Stimulated activated memory B cell treated with anti-CD40 and anti-IgM and Interleukin-4, amounts not matched to agents 10 μg/mL and 1 μg/mL and 100 μg/mL, for 72 hours (primary cell): Measurements from ENCODE around the gene HCRTR1.

ENCODE experiments used
- ATAC-seq: fragments of 150-1000 bp; cut with Tn5 transposase; 2 replicates; pipeline ENCODE4 v1.10.0; 2021
- H3K27ac Mint-ChIP-seq: one replicate; pipeline ENCODE4 v1.8.0; 2022; ENCODE audit warnings: mild to moderate bottlenecking, mixed read lengths
- H3K27me3 Mint-ChIP-seq: one replicate; pipeline ENCODE4 v1.8.0; 2022; ENCODE audit warnings: mixed read lengths
- H3K36me3 Mint-ChIP-seq: one replicate; pipeline ENCODE4 v1.8.0; 2022; ENCODE audit warnings: mixed read lengths
- H3K4me1 Mint-ChIP-seq: one replicate; pipeline ENCODE4 v1.8.0; 2022; ENCODE audit warnings: mixed read lengths
- H3K4me3 Mint-ChIP-seq: one replicate; pipeline ENCODE4 v1.8.0; 2022; ENCODE audit warnings: mild to moderate bottlenecking, moderate library complexity, mixed read lengths
- H3K9me3 Mint-ChIP-seq: one replicate; pipeline ENCODE4 v1.8.0; 2022; ENCODE audit warnings: mixed read lengths

The HCRTR1 gene

DNA sequence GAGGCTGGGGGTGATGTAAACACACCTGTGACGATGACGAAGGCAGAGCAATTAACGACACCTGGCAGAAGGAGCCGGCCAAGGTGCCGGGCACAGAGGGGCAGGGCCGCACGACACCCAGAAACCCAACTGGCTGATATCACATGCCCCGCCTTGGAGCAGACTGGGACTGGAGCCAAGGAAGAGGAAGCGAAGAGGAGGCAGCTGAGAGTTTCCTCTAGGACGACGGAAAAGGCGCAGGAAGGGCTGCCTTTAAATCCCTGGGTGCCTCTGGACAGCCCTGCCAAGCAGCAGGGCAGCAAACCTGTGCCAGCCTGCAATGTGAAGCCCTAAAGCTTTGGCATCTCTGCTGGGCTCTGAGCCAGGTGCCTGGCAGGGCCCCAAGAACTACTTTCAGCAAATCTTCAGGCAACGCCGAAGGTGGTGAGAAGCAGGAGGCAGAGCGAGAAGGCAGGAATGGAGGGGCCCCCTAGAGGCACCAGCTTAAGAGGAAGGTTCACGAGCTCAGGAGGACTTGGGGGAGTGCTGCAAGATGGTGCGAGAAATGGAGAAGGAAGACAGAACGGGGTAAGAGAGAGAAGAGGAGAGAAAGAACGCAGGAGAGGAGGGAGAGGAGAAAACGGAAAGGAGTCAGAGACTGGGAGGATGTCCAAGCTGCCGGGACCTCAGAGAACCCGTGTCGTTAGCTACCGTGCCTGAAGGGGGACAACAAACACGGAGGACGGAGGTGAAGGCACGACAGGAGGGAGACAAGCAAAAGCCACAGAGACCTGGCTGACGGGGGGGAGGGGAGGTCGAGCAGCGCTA, 52.5 kb downstream of the HCRTR1 start:
- Mint-ChIP-seq H3K4me1 (peaks cover 12% of the 10 kb centered on the region), H3K9me3 (no peaks in the 10 kb centered on the region), H3K27ac (peak overlapping the region; percentile 40), H3K4me3 (peak overlapping the region; percentile 60), H3K36me3 (no peaks in the 10 kb centered on the region), H3K27me3 (peaks cover 42% of the 10 kb centered on the region)
- ATAC-seq, result no peak

DNA sequence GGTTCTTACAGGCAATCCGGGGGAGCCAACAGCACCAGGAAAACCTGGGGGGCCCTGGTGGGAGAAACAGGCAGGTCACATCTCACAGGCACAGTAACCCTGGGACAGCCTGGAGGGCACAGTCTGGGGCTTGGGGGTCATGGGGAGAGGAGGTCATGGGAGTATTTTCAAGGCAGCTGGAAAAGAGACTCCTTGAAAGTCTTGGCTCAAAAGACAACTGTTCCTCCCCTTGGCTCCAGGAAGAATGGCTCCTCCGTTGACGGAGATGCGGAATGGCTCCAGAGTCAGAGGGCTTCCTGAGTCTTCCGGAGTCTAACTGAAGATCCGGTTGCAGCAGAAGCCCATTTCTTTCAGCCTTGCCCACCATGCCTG, 53.1 kb downstream of the HCRTR1 start:
- no peak overlapping the region for H3K4me3 Mint-ChIP-seq
- no peak for ATAC-seq
- peaks cover 12% of the 10 kb centered on the region for H3K4me1 Mint-ChIP-seq
- H3K27ac Mint-ChIP-seq, result peak overlapping the region; percentile 40
- no peaks in the 10 kb centered on the region for H3K9me3 Mint-ChIP-seq
- peaks cover 47% of the 10 kb centered on the region for H3K27me3 Mint-ChIP-seq
- no peaks in the 10 kb centered on the region for H3K36me3 Mint-ChIP-seq

DNA sequence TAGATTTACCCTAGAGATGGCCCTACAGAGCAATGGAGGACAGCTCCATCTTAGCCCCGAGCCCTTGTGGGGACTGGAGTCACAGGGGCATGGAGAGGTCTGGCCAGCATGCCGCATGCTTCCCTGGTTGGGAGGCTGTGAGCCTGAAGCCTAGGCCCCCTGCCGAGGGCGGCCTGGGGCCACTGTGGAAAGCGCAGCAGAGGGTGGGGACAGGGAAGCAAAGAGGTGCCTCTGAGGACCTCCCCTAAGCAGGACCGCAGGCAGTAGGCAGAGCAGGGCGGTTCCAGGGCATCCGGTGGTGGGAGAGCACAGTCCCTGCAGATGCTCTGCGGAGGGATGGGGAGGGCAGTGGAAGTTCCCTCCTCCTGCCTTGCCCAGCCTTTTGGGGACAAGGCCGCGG, 53.7 kb downstream of the HCRTR1 start:
- no peak overlapping the region for H3K4me3 Mint-ChIP-seq
- H3K9me3 Mint-ChIP-seq, result no peaks in the 10 kb centered on the region
- no peaks in the 10 kb centered on the region for H3K36me3 Mint-ChIP-seq
- H3K4me1 Mint-ChIP-seq, result peaks cover 12% of the 10 kb centered on the region
- no peak overlapping the region for H3K27ac Mint-ChIP-seq
- peaks cover 51% of the 10 kb centered on the region for H3K27me3 Mint-ChIP-seq
- no peak for ATAC-seq

DNA sequence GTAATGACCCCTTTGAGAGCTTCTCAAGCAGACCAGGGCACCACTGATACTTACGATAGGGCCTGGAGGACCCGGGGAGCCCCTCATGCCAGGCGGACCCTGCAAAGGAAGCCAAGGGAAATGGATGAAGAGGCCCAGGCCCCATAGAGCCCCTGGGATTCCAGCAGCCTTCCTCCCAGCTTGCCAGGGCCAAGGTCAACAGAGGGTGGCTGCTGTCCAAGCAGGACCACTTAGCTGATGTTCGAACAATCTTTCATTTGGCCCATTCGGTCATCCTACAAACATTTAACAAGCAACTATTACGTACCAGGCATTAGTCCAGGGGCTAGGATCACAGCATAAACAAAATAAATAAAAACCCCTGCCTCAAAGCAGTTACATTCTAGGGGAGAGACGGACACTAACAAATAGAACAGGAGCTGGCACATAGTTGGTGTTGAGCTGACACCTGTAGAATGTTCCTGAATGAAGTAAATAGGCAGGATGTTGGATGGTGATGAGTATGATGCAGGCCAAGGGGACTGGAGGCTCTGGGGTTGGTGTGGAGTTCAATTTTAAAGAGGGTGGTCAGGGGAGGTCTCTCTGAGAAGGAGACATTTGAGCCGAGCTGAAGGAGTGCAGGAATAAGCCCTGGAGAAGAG, 54.2 kb downstream of the HCRTR1 start:
- ATAC-seq, result no peak
- Mint-ChIP-seq H3K27me3 (peaks cover 51% of the 10 kb centered on the region), H3K4me3 (no peak overlapping the region), H3K27ac (no peak overlapping the region), H3K4me1 (peaks cover 12% of the 10 kb centered on the region), H3K36me3 (no peaks in the 10 kb centered on the region), H3K9me3 (no peaks in the 10 kb centered on the region)

DNA sequence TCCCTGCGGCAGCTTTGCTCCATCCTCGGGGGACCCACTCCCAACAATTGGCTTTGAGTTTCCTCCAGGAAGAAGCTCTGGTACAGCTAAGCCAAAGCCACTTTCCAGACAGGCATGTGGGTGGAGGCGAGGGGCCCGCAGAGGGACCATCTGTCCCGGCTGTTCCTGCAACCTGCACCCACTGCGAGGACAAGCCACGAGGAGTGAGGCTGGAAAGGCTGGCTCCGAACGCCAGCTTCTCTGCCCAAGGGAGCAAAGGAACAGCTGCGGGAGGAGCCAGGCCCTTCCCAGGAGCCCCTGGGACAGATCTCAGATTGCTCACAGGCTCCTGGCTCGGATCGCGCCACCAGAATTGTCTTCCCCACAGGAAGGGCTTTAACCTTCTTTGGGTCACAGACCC, 55.5 kb downstream of the HCRTR1 start:
- Mint-ChIP-seq H3K27ac (no peak overlapping the region), H3K4me1 (peaks cover 12% of the 10 kb centered on the region), H3K27me3 (peaks cover 51% of the 10 kb centered on the region), H3K4me3 (no peak overlapping the region), H3K36me3 (no peaks in the 10 kb centered on the region), H3K9me3 (no peaks in the 10 kb centered on the region)
- no peak for ATAC-seq

DNA sequence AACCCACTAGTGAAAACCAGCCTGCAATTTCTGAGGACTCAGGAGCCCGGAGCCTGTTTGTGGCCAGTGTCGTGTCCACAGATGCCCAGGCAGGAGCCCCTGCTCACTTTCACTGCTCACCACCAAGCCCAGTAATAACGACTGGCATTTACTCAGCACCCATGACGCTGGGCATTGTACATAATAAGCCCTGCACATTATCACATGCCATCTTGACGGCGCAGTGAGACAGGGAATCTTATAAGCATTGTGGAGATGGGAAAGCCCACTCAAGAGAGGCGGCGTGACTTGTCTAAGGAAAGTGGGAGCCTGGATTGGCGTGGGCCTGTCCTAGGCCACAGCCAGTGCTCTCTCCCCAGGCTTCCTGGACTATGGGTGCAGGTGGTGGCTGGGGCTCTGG, 55.9 kb downstream of the HCRTR1 start:
- H3K4me1 Mint-ChIP-seq, result peaks cover 12% of the 10 kb centered on the region
- no peaks in the 10 kb centered on the region for H3K36me3 Mint-ChIP-seq
- H3K27me3 Mint-ChIP-seq, result peaks cover 48% of the 10 kb centered on the region
- no peak overlapping the region for H3K4me3 Mint-ChIP-seq
- no peak for ATAC-seq
- H3K9me3 Mint-ChIP-seq, result no peaks in the 10 kb centered on the region
- H3K27ac Mint-ChIP-seq, result no peak overlapping the region

DNA sequence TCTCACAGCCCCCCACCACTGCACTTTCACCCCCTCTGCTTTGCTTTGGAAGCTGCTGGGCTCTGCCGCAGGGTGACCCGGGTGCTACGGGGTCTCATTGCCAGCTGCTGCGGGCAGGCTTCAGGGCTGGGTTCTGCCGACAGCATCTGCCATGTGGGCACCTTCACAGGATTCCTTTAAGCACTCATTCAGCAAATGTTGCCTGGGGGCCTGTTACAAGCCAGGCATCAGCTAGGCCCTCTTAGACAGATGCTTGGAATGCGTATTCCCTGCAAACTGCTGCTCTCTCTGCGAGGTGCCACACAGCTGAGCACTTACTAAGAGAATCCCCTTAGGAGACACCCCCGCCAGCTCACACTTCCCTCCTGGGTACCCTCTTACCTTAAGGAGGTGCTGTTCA, 57.1 kb downstream of the HCRTR1 start:
- H3K9me3 Mint-ChIP-seq, result no peaks in the 10 kb centered on the region
- no peak overlapping the region for H3K27ac Mint-ChIP-seq
- no peak overlapping the region for H3K4me3 Mint-ChIP-seq
- H3K4me1 Mint-ChIP-seq, result peaks cover 9% of the 10 kb centered on the region
- peaks cover 48% of the 10 kb centered on the region for H3K27me3 Mint-ChIP-seq
- no peak for ATAC-seq
- no peaks in the 10 kb centered on the region for H3K36me3 Mint-ChIP-seq

DNA sequence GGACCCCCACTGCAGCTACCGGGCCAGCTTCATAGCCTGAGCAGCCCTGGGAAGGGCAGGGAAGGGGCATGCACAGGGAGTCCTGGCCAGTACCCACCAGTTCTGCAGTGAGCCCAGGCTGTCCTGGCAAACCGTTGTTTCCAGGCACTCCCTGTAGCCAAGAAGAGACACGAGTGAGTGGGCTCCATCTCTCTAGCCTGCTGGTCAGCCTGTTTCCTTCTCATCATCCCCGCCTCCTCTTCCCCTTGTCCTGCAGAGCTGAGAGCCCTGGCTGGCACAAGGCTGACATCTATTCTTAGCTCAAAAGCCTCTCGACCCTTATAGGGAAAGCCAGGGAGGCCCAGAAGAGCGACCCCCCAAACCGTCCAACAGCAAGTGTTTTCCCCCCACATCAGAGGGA, 57.7 kb downstream of the HCRTR1 start:
- ATAC-seq, result no peak
- Mint-ChIP-seq H3K4me3 (no peak overlapping the region), H3K4me1 (peaks cover 4% of the 10 kb centered on the region), H3K9me3 (no peaks in the 10 kb centered on the region), H3K27ac (no peak overlapping the region), H3K27me3 (peaks cover 48% of the 10 kb centered on the region), H3K36me3 (no peaks in the 10 kb centered on the region)

DNA sequence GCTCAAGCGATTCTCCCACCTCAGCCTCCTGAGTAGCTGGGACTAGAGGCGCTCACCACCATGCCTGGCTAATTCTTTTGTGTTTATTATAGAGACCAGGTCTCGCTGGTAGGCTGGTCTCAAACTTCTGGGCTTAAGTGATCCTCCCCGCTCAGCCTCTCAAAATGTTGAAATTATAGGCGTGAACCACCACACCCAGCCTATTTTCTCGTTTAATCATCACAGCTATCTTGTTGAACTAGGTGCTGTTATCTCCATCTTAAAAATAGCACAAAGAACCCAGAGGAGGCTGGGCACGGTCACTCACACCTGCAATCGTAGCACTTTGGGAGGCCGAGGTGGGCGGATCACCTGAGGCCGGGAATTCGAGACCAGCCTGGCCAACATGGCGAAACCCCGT, 58.3 kb downstream of the HCRTR1 start:
- Mint-ChIP-seq H3K36me3 (no peaks in the 10 kb centered on the region), H3K9me3 (no peaks in the 10 kb centered on the region), H3K4me3 (no peak overlapping the region), H3K27ac (no peak overlapping the region), H3K27me3 (peaks cover 48% of the 10 kb centered on the region), H3K4me1 (no peaks in the 10 kb centered on the region)
- ATAC-seq, result no peak
